ENCODE data around the gene ZNF19. TPM values are rescaled to one million over a fixed set of nuclear protein-coding genes. Genes with fewer than 3 reads are reported as not detected.
A peak's percentile ranks its signal among the peaks of the same experiment; 100 is the strongest.

ZNF19 gene
- total RNA-seq, 1 experiment from 2014 or later: 5.4 TPM

DNA sequence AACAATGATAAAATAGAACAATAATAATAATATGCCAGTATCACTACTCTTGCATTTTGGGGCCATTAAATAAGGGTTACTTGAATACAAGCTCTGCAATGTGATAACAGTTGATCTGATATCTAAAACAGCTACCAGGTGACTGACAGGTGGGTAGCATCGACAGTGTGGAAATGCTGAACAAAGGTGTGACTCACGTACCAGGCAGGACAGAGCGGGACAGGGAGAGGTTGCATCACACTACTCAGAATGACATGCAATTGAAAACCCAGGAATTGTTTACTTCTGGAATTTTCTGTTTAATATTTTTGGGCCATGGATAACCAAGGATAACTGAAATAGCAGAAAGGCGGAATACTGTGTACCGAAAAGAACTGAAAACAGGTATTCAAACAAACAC lies 15.8 kb upstream of the ZNF19 start:
- no peak overlapping the region for H3K4me3 ChIP-seq (replicated peaks in 1 of 2; ENCODE audit: low read depth in 1 of 2, low read length in 2 of 2)
- no peaks in the 10 kb centered on the region for H3K9me2 ChIP-seq (ENCODE audit: insufficient read depth)
- intact Hi-C loops (cut with micrococcal nuclease): loop anchor here (5.0 kb wide), 1 partner anchor 107 kb away; no protein-coding TSS in a partner anchor
- ChIA-PET RAD21 (ENCODE audit: low non-redundant PET in 1 of 2, low total read pairs in 2 of 2, uncharacterized antibody in 2 of 2, unreplicated experiment in 2 of 2) (no interaction called here), CTCF (no interaction called here), POLR2A (no interaction called here)
- ATAC-seq: no peak
- no peak overlapping the region for H2AFZ ChIP-seq (ENCODE audit: low read depth, low read length, poor library complexity, severe bottlenecking)
- H4K20me1 ChIP-seq (ENCODE audit: insufficient read depth): no peaks in the 10 kb centered on the region
- no peak overlapping the region for H3K9ac ChIP-seq (ENCODE audit: low read length)
- no peak overlapping the region for H3K27ac ChIP-seq (ENCODE audit: low read depth, low read length)
- no peaks in the 10 kb centered on the region for H3K9me3 ChIP-seq (ENCODE audit: control insufficient read depth in 1 of 2, insufficient read depth in 1 of 2, low read depth in 1 of 2, low read length in 2 of 2)
- DNase-seq (ENCODE audit: low read depth, low spot score): no peak
- no peaks in the 10 kb centered on the region for H3K27me3 ChIP-seq (ENCODE audit: insufficient read depth, low read length)
- BruUV-seq (replicated peaks): no TSS peak
- 0 out of 4 replicates have a peak, but pooled peaks cover 0 to 3% of the 10 kb centered on the region in 2 experiments for H3K4me1 ChIP-seq (ENCODE audit: control insufficient read depth in 1 of 2, insufficient read depth in 2 of 2, low read length in 2 of 2)
- H3K79me2 ChIP-seq (ENCODE audit: insufficient read depth, low read length): no peaks in the 10 kb centered on the region
- no peak overlapping the region for H3K4me2 ChIP-seq (ENCODE audit: low read length)
- no peaks in the 10 kb centered on the region for H3K36me3 ChIP-seq (ENCODE audit: control insufficient read depth in 1 of 2, insufficient read depth in 2 of 2, low read length in 2 of 2)
- TF ChIP-seq ZNF274 (IDR thresholded peaks at IDR 0.05; ENCODE audit: low read depth, low read length) (no peak), FOSL1 (IDR thresholded peaks at IDR 0.05; ENCODE audit: low read depth) (peak; percentile 59), EZH2 (IDR thresholded peaks at IDR 0.05) (no peak), EGR1 (IDR thresholded peaks at IDR 0.05; ENCODE audit: low read depth) (no peak), SIN3A (IDR thresholded peaks at IDR 0.05; ENCODE audit: low read depth) (peak; percentile 45), CBX3 (IDR thresholded peaks at IDR 0.05; ENCODE audit: low read depth) (peak; percentile 69; the same call in 1 of the 2 replicates), ELF1 (IDR thresholded peaks at IDR 0.05; ENCODE audit: borderline replicate concordance, low read depth) (no peak), CEBPB (IDR thresholded peaks at IDR 0.05; ENCODE audit: low read depth) (peak; percentile 90), YY1 (IDR thresholded peaks at IDR 0.05; ENCODE audit: extremely low read depth, insufficient replicate concordance, low read depth, low read length) (no peak), SRF (IDR thresholded peaks at IDR 0.05; ENCODE audit: low read depth) (no peak), RAD21 (IDR thresholded peaks at IDR 0.05; ENCODE audit: low read depth) (no peak), EZH2phosphoT487 (IDR thresholded peaks at IDR 0.05; ENCODE audit: borderline replicate concordance) (no peak), TCF7L2 (IDR thresholded peaks at IDR 0.05; ENCODE audit: borderline replicate concordance, extremely low read depth, insufficient read depth, insufficient read length) (no peak), ZFX (IDR thresholded peaks at IDR 0.05) (no peak), POLR2A (IDR thresholded peaks at IDR 0.05; ENCODE audit: borderline replicate concordance, extremely low read depth, insufficient read depth, insufficient read length) (no peak), POLR2AphosphoS5 (IDR thresholded peaks at IDR 0.05; ENCODE audit: low read depth, low read length) (no peak), JUND (IDR thresholded peaks at IDR 0.05) (peak; percentile 43; the same call in 1 of the 2 replicates)
- TF ChIP-seq, protein P1, sequence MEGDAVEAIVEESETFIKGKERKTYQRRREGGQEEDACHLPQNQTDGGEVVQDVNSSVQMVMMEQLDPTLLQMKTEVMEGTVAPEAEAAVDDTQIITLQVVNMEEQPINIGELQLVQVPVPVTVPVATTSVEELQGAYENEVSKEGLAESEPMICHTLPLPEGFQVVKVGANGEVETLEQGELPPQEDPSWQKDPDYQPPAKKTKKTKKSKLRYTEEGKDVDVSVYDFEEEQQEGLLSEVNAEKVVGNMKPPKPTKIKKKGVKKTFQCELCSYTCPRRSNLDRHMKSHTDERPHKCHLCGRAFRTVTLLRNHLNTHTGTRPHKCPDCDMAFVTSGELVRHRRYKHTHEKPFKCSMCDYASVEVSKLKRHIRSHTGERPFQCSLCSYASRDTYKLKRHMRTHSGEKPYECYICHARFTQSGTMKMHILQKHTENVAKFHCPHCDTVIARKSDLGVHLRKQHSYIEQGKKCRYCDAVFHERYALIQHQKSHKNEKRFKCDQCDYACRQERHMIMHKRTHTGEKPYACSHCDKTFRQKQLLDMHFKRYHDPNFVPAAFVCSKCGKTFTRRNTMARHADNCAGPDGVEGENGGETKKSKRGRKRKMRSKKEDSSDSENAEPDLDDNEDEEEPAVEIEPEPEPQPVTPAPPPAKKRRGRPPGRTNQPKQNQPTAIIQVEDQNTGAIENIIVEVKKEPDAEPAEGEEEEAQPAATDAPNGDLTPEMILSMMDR (IDR thresholded peaks at IDR 0.05 in 2 of 3, conservative IDR thresholded peaks at IDR 0.05 in 1 of 3; ENCODE audit: borderline replicate concordance in 1 of 3, insufficient read depth in 1 of 3, low read depth in 2 of 3, low read length in 2 of 3): no peak
- TF ChIP-seq, protein P2, sequence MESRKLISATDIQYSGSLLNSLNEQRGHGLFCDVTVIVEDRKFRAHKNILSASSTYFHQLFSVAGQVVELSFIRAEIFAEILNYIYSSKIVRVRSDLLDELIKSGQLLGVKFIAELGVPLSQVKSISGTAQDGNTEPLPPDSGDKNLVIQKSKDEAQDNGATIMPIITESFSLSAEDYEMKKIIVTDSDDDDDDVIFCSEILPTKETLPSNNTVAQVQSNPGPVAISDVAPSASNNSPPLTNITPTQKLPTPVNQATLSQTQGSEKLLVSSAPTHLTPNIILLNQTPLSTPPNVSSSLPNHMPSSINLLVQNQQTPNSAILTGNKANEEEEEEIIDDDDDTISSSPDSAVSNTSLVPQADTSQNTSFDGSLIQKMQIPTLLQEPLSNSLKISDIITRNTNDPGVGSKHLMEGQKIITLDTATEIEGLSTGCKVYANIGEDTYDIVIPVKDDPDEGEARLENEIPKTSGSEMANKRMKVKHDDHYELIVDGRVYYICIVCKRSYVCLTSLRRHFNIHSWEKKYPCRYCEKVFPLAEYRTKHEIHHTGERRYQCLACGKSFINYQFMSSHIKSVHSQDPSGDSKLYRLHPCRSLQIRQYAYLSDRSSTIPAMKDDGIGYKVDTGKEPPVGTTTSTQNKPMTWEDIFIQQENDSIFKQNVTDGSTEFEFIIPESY (IDR thresholded peaks at IDR 0.05; ENCODE audit: extremely low read depth, insufficient replicate concordance, low read length): no peak
- TF ChIP-seq, protein P3, sequence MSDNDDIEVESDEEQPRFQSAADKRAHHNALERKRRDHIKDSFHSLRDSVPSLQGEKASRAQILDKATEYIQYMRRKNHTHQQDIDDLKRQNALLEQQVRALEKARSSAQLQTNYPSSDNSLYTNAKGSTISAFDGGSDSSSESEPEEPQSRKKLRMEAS (IDR thresholded peaks at IDR 0.05): peak; percentile 77
- TF ChIP-seq, protein P4, sequence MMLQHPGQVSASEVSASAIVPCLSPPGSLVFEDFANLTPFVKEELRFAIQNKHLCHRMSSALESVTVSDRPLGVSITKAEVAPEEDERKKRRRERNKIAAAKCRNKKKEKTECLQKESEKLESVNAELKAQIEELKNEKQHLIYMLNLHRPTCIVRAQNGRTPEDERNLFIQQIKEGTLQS (IDR thresholded peaks at IDR 0.05): peak; percentile 81
- TF ChIP-seq, protein P5, sequence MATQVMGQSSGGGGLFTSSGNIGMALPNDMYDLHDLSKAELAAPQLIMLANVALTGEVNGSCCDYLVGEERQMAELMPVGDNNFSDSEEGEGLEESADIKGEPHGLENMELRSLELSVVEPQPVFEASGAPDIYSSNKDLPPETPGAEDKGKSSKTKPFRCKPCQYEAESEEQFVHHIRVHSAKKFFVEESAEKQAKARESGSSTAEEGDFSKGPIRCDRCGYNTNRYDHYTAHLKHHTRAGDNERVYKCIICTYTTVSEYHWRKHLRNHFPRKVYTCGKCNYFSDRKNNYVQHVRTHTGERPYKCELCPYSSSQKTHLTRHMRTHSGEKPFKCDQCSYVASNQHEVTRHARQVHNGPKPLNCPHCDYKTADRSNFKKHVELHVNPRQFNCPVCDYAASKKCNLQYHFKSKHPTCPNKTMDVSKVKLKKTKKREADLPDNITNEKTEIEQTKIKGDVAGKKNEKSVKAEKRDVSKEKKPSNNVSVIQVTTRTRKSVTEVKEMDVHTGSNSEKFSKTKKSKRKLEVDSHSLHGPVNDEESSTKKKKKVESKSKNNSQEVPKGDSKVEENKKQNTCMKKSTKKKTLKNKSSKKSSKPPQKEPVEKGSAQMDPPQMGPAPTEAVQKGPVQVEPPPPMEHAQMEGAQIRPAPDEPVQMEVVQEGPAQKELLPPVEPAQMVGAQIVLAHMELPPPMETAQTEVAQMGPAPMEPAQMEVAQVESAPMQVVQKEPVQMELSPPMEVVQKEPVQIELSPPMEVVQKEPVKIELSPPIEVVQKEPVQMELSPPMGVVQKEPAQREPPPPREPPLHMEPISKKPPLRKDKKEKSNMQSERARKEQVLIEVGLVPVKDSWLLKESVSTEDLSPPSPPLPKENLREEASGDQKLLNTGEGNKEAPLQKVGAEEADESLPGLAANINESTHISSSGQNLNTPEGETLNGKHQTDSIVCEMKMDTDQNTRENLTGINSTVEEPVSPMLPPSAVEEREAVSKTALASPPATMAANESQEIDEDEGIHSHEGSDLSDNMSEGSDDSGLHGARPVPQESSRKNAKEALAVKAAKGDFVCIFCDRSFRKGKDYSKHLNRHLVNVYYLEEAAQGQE (IDR thresholded peaks at IDR 0.05; ENCODE audit: low read depth): no peak
